ENCODE measurements around the gene MMP1.

Gene MMP1

GRCh38 chr11:102791271-102792036, 6.5 kb downstream of the MMP1 start:
- Histone ChIP-seq H3K9me2 (replicated peaks; ENCODE audit: insufficient read depth, low read length) (no peaks in the 10 kb centered on the region), H3K36me3 (ENCODE audit: low read length) (no peaks in the 10 kb centered on the region), H3K27me3 (ENCODE audit: low read length) (no peaks in the 10 kb centered on the region), H3K4me3 (ENCODE audit: insufficient read depth, low read length, poor library complexity, severe bottlenecking) (no peak overlapping the region), H3K79me2 (ENCODE audit: insufficient read depth, low read length) (no peaks in the 10 kb centered on the region), H3K9ac (ENCODE audit: low read length) (no peak overlapping the region), H3K9me3 (ENCODE audit: insufficient read depth, low read length) (no peaks in the 10 kb centered on the region), H3F3A (ENCODE audit: insufficient read depth) (no peaks in the 10 kb centered on the region), H2AFZ (ENCODE audit: low read depth, low read length, severe bottlenecking) (no peak overlapping the region), H3K4me2 (ENCODE audit: low read depth, low read length, poor library complexity, severe bottlenecking) (no peak overlapping the region), H4K20me1 (ENCODE audit: low read depth, low read length) (no peaks in the 10 kb centered on the region), H3K27ac (ENCODE audit: low read depth, low read length) (no peak overlapping the region)
- TF ChIP-seq, protein P1, sequence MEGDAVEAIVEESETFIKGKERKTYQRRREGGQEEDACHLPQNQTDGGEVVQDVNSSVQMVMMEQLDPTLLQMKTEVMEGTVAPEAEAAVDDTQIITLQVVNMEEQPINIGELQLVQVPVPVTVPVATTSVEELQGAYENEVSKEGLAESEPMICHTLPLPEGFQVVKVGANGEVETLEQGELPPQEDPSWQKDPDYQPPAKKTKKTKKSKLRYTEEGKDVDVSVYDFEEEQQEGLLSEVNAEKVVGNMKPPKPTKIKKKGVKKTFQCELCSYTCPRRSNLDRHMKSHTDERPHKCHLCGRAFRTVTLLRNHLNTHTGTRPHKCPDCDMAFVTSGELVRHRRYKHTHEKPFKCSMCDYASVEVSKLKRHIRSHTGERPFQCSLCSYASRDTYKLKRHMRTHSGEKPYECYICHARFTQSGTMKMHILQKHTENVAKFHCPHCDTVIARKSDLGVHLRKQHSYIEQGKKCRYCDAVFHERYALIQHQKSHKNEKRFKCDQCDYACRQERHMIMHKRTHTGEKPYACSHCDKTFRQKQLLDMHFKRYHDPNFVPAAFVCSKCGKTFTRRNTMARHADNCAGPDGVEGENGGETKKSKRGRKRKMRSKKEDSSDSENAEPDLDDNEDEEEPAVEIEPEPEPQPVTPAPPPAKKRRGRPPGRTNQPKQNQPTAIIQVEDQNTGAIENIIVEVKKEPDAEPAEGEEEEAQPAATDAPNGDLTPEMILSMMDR (IDR thresholded peaks at IDR 0.05; ENCODE audit: insufficient read depth, low read length, poor library complexity, severe bottlenecking) = no peak
- TF ChIP-seq EZH2phosphoT487 (conservative IDR thresholded peaks at IDR 0.05; ENCODE audit: low read length) = no peak

DNA sequence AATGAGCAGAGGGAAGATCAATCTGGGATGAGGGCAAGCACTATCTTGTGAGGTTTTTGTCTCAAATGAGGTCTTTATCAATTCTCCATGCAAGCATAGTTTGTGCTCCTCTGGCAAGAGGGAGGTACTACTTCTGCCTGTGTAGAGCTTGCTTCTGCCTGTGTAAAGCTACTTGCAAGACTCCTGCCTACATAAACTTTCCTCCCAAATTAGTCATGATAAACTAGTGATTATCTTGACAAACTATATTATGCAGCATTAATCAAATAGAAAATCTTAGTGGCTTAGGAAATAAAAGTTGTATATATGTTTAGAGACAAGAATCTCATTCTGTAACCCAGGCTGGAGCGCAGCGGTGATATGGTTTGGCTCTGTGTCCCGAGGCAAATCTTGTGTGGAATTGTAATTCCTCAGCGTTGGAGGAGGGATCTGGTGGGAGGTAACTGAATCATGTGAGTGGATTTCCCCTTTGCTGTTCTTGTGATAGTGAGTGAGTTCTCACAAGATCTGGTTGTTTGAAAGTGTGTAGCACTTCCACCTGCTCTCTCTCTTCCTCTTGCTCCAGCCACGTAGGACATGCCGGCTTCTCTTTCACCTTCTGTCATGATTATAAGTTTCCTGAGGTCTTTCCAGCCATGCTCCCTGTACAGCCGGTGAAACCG, 9.5 kb downstream of the MMP1 start:
- H3K27ac ChIP-seq (ENCODE audit: low read depth, low read length) = no peak overlapping the region
- no peaks in the 10 kb centered on the region for H4K20me1 ChIP-seq (ENCODE audit: low read depth, low read length)
- H3K79me2 ChIP-seq (ENCODE audit: insufficient read depth, low read length) = no peaks in the 10 kb centered on the region
- H3K9ac ChIP-seq (ENCODE audit: low read length) = no peak overlapping the region
- no peak overlapping the region for H3K4me2 ChIP-seq (ENCODE audit: low read depth, low read length, poor library complexity, severe bottlenecking)
- no peak overlapping the region for H2AFZ ChIP-seq (ENCODE audit: low read depth, low read length, severe bottlenecking)
- no peaks in the 10 kb centered on the region for H3K36me3 ChIP-seq (ENCODE audit: low read length)
- TF ChIP-seq EZH2phosphoT487 (conservative IDR thresholded peaks at IDR 0.05; ENCODE audit: low read length) = no peak
- TF ChIP-seq, protein P1 (IDR thresholded peaks at IDR 0.05; ENCODE audit: insufficient read depth, low read length, poor library complexity, severe bottlenecking) = no peak
- no peaks in the 10 kb centered on the region for H3K9me3 ChIP-seq (ENCODE audit: insufficient read depth, low read length)
- H3K4me3 ChIP-seq (ENCODE audit: insufficient read depth, low read length, poor library complexity, severe bottlenecking) = no peak overlapping the region
- H3F3A ChIP-seq (ENCODE audit: insufficient read depth) = no peaks in the 10 kb centered on the region
- no peaks in the 10 kb centered on the region for H3K27me3 ChIP-seq (ENCODE audit: low read length)
- H3K9me2 ChIP-seq (replicated peaks; ENCODE audit: insufficient read depth, low read length) = no peaks in the 10 kb centered on the region

DNA sequence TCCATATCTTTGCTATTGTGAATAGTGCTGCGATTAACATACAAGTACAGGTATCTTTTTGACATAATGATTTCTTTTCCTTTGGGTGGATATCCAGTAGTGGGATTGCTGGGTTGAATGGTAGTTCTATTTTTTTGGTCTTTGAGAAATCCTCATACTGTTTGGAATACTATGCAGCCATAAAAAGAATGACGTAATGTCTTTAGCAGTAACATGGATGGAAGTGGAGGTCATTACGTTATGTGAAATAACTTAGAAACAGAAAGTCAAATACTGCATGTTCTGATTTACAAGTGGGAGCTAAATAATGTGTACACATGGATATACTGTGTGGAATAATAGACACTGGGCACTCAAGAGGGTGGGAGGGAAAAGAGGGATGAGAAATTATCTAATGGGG, 13.6 kb downstream of the MMP1 start:
- no peak overlapping the region for H3K9ac ChIP-seq (ENCODE audit: low read length)
- no peak overlapping the region for H3K4me3 ChIP-seq (ENCODE audit: insufficient read depth, low read length, poor library complexity, severe bottlenecking)
- H3K36me3 ChIP-seq (ENCODE audit: low read length) = no peaks in the 10 kb centered on the region
- H3K79me2 ChIP-seq (ENCODE audit: insufficient read depth, low read length) = no peaks in the 10 kb centered on the region
- no peaks in the 10 kb centered on the region for H3K27me3 ChIP-seq (ENCODE audit: low read length)
- TF ChIP-seq EZH2phosphoT487 (conservative IDR thresholded peaks at IDR 0.05; ENCODE audit: low read length) = no peak
- TF ChIP-seq, protein P1 (IDR thresholded peaks at IDR 0.05; ENCODE audit: insufficient read depth, low read length, poor library complexity, severe bottlenecking) = no peak
- H3K9me3 ChIP-seq (ENCODE audit: insufficient read depth, low read length) = no peaks in the 10 kb centered on the region
- no peaks in the 10 kb centered on the region for H3K9me2 ChIP-seq (replicated peaks; ENCODE audit: insufficient read depth, low read length)
- H2AFZ ChIP-seq (ENCODE audit: low read depth, low read length, severe bottlenecking) = no peak overlapping the region
- H3F3A ChIP-seq (ENCODE audit: insufficient read depth) = no peaks in the 10 kb centered on the region
- H3K27ac ChIP-seq (ENCODE audit: low read depth, low read length) = no peak overlapping the region
- no peaks in the 10 kb centered on the region for H4K20me1 ChIP-seq (ENCODE audit: low read depth, low read length)
- H3K4me2 ChIP-seq (ENCODE audit: low read depth, low read length, poor library complexity, severe bottlenecking) = no peak overlapping the region

All from SU-DHL-6 (cell line).